ENCODE data around the gene THADA.

Gene THADA

DNA sequence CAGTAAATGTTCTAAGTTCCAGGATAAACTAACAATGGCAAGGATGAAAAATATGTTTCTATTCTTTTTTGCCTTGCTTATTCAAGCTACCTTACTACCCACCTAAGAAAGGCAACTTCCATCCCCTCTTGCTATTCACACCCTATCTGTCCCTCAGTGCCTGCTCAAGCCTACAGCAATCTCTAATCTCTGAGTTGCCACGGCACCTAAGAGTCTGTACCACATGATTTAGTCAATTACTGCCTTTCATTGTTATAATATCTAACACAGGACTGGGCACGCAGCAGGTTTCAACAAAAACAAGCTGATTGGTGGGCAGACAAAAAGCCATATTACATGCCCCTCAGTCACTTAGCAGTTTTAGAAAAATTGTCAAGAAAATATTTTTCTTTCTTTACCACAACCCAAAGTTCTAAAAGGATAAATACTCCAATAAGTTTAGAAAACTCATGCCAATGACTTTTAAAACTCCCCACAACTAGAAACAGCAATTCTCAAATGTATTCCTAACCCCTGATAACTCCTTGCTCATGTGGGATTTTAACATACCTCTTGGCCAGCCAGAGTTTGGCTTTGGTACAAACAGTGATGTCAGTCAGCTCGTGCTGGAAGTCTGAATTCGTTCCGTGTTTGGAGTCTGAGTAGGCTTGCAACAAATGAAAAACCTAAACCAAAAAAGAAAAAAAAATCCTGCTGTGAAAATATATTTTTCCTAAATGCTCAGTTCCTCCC lies 252.1 kb downstream of the THADA start:
- no peak for FAIRE-seq

DNA sequence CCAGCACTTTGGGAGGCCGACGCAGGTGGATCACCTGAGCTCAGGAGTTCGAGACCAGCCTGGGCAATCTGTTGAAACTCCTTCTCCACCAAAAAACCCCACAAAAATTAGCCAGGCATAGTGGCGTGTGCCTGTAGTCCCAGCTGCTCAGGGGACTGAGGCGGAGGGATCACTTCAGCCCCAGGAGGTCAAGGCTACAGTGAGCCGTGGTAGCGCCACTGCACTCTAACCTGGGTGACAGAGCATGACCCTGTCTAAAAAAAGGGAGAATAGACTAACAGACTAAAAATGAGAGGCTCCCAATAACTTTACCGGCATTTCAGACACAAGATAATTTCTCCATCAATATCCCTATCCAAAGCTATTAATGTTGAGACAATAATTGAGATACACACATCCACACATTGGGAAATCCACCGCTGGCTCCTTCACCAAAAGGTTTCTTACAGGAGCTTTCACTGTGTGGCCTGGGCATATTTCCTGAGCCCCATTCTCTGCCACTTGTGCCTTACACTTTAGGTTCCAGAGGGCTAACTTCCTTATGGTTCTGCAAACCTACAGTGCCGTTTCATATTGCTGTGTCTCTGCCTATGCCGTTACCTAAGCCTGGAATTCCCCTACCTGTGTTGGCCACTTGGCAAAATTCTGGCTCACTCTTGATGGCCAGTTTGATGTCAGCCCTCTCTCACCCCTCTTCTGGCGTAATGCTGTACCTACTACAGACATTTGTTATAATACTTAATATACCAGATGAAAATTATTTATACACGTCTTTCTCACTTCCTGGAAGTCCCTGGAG lies 253.7 kb downstream of the THADA start:
- FAIRE-seq = no peak

DNA sequence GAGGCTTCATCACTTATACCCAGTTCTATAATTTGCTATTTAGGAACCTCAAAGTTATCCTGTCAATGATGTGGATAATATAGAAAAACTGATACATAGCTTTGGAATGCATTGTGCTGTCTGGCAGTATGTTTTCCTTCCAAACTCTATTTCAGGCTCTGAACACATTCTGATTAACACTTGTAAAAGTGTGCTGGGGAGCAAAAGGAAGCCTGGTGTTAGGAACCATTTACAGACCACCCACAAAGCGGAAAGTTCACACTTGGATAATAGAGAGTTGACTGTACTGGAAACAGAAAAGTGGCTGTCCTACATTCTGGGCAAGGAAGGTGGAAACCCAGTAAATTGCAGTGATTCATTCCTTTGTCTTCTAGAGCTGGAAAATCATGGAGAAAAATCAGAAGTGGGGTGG lies 254.9 kb downstream of the THADA start:
- no peak for FAIRE-seq

DNA sequence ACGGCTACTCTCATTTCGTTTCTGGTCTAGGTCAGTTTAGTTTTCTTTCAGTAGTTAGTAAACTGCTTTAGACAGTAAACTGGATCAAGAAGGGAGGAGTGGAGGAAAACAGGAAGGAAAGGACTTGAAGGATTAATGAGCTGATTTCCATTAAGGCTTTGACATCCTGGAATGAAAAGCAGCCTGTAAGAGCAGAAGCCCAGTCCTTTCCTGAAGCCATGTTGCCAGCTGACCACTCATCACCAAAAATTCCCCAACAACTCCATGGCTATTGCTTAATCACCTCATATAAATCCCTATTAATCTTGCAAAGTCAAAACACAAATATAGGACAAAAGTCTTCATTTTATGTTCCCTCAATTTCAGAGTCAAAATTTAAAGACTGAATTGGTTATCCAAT lies 255.8 kb downstream of the THADA start:
- FAIRE-seq = no peak

DNA sequence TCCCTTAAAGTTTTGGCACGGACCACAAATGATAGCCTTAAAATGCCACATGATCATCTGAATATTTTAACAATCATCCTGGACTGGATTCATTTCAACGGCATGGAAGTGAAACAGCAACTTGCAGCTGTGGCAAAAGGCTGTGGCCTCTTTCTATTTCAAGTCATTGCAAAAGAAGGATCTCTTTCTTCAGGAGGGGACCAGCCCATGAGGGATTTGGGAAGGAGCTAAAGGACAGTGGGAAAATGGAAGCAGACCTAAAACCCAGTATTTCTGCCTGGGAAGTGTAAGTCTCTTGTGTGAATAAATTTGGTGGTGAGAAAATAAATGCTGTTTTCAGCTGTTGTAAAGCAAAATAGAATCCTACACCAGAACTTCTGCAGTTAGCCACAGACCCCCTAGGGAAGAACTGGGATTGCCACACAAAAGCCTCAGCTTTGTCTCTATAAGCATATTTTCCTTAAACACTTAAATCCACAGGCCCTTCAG lies 262.1 kb downstream of the THADA start:
- FAIRE-seq = no peak

DNA sequence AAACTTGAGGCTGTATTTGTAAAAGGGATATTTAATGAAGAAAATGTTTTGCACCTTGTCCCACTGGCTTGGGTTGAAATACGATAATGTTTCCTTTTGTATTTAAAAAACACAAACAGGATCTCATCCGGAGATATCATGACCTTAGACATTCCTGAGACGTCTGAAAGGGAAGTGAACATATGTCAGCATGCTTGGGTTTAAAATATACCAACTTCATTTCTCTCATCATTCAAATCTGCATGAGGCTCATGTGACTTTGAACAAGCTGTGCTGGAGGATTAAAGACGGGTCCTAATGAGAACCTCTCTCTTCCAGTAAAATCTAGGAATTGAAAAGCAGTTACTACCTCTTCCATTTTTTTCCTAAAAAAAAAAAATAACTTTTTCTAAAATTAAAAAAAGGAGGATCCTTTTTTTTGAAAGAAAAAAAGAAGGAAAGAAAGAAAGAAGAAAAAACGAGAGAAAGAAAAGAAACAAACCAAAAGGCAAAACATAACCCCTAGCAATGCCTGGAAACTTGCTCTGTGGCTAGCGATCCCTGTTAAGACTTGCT lies 262.7 kb downstream of the THADA start:
- FAIRE-seq = no peak

DNA sequence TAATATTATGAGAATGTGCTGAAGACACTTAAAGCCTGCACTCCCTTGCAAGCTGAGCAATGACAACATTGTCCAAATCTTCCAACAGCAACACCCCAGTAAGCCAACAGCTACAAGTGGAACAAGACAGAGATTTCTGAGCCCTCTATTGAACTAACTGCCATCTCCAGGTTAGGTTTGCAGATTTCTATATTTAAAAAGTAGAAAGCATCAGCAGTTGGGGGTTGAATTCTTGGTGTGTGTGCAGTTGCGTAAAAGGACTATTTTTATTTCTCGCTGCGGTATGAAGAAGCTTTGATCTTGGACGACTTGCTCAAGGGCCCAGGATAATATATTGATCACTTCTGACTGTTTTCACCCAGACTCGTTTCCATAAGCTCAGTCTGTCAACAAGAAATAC lies 263.2 kb downstream of the THADA start:
- no peak for FAIRE-seq

DNA sequence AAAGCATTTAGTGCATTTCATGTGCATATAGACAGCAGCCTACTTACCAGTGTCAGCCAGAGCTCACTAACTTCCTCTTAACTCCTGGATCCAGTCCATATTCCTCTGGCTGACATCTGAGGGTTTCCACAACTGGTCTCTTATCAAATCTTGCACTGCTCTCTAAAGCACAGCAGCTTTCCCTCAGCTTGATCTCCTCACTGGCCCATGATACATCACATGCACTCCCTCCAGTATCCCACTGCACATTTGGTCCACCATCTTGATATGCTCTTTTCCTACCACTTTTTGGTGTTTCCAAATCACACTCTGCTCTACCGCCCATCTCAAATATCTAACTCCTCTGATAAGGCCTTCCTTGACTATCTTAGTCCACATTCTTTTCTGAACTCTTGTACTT lies 264.4 kb downstream of the THADA start:
- no peak for FAIRE-seq

DNA sequence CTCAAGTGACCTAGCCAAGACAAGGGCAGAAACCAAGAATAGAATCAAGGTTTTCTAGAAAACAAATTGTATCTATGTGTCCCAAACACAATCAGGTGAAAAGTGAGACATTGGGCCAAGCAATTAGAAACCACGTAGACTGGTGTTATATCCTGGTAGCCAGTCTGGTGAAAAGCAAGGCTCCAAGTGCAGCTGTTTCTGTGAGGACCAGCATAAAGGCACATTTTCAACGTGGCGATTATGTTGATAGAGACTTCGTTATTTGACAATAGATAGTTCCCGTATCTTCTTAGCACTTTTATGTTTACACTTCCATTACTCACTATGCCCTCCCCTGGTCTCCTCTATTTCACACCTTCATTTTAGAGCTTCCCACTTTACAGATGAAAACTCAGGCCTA lies 266.2 kb downstream of the THADA start:
- FAIRE-seq = no peak

DNA sequence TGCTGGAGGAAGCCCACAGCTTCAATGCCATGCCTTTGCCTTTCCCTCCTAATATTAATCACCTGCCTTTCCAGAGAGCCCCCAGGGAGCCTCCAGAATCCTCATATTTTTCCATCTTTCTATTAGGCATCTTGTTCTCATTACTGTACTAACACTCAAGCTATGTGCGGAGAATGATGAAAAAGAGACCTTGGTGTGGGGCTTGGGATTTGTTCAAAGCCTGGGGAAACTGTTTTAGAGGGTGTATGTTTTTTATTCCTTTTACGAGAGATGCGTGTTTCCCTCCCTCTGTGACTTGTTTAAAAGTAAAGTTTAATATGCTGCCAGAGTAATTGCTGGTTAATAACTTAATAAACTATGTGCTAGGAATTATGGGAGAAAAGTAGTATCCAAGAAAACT lies 267.0 kb downstream of the THADA start:
- no peak for FAIRE-seq

DNA sequence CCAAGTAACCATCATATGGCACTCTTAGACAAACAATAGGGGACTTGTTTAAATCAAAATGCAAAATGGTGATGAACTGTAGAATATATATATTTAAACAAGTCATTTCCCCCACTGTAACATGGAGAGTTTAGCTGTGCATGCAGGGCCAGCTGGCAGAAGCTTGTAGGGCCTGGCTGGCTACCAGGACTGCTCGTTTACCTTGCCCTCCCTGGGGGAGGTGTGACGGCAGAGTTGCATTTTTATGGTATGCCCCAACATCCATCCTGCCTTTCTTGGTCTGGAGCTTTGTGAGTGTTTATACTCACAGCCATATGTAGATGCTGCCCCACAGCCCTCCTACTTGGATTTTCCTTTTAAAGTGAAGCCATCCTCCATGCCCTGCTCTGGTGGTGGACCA lies 267.7 kb downstream of the THADA start:
- no peak for FAIRE-seq

DNA sequence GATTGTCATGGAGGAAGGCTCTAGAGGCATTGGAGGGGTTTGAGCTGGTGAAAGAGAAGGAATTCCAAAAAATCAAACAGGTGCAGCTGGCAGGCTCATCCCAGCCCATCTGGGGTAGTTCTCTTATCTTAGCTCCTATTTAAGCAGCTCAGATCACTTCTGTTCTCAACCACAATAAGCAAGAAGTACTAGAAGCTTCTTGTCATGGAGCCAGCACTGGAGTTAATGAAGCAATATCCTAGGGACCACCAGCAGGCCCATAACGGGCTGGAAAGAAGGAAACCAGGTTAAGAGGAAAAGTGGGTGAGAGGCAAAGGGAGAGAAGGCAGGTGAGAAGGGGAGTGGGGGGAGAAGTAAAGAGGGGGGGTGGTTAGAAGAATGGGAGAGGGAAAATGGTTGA lies 268.7 kb downstream of the THADA start:
- no peak for FAIRE-seq

DNA sequence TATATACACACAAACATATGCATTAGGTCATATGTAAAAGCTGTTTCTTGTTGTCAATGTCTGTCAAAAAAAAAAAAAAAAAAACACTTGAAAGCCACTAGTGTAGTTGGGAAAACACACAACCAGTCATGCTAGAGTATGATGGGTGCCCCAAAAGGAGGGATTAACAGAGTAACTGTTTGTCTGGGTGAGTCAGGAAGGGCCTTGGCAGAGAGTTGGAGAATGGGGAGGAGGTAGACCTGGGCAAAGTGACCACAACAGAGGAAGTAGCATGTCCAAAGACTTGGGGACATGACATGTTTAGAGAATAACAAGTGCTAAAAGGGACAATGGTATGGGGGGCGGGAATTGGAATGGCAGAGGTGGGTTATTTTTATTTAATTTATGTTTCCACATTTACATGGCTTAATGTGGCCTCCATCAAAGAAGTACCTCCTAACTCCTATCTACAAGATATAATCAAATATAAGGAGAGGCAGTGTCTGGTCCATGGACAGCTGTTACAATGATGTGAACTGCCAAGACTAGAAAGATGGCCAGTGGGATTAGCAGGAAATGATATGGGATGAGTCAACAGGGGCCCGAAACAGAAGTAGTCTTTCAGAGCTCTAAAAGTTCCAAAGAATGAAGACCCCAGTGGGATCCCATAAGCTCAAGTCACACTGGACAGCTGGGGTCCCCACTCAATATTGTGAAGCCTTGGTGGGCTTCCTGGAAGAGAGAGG lies 269.6 kb downstream of the THADA start:
- FAIRE-seq = no peak

DNA sequence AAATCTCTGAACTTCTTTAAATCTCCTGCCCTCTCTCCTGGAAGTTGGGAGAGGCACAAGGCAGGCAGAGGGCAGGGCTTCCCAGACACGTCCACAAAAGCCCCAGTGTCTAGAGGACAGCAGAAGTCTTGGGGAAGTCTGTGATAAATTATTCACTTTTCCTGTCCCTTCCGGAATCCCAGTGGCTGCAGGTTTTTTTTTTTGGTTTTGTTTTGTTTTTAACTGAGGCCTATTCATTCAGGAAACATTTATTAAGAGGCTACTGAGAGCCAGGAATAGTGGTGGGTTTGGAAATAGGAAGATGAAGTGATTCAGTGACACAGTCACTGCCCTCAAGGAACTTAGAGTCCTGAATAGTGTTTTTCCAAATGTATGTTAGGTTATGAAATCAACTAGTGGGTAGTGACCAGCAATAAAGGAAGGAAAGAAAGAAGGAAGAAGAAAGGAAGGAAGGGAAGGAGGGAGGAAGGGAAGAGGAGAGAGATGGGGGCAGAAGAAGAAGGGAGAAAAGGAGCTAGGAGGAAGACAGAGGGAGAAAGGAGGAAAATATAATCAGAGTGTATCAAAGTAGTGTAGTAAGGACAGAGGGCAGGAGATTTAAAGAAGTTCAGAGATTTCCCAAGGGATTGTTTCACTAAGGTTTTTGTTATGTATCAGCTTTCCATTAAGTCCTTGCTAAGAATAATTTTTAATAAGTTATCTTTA lies 270.6 kb downstream of the THADA start:
- FAIRE-seq = no peak

DNA sequence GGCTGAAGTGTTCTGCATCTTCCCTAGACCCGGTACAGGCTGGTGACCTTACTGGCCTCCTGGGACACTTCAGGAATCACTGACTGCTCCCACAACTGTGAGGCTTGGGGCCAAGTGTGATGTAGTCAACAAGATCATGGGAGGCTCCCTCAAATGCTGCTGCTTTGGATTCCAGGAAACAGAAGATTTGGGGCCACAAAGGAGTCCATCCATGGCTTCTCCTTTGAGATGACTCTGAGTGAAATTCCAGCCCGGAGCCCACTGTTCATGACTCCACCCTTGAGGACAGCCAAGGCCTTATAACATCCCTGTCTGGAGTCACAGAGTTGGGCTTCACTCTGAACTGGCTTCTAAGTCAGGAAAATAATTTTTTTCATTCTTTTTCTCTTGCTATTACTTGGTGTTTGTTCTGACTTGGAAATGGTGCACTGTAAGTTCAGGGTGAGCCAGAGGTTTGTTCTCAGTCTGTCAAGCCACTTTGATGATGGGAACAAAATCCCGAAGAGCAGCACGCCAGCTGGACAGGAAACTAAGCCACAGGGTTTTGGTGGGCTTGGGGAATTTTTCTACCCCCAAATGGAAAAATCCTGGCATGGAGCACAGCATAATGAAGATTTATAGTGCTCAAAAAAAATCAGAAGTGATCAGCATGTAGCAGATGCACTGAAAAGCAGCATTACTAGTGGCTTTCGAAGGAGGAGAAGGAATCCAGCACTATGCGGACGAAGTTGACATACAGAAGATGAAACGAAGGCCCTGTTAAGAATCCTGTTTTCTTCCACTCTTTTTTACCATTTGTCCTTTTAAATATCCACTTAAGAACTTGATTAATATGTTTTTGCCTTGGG lies 271.4 kb downstream of the THADA start:
- no peak for FAIRE-seq

DNA sequence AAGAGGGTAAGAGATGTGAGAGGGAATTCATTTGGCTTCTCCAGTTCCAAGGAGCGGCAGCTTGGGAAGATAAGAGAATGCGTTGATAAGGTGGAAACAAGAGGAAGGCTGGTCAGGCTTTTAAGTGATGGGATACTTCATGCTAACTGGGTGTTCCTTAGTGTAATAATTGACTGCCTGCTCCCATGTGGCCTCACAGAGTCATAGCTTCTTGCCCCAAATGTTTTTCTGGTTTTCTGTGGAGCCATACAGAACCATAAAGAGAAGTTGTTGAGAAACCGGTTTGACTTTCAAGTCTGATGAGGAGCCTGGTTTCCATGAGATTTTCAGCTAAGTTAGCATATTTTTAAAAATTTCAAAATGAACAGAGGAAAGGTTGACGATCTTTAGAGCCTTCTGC lies 272.0 kb downstream of the THADA start:
- no peak for FAIRE-seq

DNA sequence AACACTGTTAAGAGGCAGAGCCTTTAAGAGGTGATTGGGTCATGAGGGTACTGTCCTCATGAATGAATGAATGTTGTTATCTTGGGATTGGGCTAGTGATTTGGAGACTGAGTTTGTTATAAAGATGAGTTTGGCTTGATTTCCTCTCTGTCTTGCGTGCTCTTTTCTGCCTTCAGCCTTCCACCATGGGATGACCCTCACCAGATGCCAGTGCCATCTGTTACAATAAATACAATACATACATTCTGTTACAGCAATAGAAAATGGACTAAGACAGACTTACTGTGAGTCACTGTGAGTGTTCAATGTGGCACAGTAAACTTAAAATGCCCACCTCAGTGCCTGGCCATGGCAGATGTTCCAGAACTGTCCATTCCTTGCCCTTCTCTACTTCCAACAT lies 274.4 kb downstream of the THADA start:
- no peak for FAIRE-seq

DNA sequence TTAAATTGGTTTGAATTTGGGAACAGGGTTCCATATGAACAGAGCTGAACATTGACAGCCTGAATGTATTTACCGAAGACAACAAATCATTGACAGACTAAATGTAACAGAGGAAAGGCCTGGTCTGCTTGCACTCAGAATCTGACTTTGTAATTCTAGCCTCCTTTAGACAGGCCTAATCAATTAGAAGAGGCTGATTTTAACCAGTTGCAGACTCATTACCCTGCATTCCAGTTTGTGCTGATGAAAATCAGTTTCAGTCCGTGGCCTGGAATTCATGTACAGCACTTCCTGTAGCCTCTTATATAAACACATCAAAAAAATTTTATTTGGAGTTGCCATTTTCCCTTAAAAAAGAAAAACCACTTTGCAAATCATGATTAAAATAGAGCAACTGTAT lies 276.3 kb downstream of the THADA start:
- no peak for FAIRE-seq

DNA sequence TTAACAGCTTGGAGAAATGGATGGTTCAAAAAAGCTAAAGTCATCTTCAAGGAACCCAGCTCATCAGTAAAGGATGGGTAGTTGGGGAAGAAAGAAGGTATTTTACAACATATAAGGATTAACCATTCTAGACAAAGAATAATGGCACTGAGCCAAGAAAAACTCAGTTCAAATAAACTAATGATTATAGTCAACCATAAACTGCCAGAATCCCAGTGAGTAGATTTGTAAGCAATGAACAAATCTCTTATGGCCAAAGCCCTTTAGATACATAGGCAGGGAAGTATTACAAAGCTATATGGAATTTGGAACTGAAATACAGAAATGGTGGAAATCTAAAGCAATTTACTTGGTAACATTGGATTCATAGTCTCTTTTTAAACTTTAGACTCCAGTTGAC lies 277.0 kb downstream of the THADA start:
- FAIRE-seq = no peak

DNA sequence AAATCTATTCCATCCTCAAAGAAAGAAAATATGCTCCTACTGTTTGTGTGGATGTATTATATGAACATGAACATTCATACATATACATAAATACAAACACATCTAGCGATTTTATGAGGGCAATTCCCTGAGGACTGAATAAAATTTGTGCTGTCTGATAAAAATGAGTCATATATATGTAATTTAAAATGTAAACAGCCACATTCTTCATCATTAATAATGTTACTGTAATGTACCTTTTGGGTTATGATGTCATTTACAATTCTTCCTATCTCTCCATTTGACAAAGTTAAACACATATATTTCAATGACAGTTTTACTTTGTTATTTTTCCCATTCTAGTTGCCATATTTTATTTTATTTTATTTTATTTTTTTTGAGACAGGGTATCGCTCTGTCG lies 278.2 kb downstream of the THADA start:
- FAIRE-seq = no peak

DNA sequence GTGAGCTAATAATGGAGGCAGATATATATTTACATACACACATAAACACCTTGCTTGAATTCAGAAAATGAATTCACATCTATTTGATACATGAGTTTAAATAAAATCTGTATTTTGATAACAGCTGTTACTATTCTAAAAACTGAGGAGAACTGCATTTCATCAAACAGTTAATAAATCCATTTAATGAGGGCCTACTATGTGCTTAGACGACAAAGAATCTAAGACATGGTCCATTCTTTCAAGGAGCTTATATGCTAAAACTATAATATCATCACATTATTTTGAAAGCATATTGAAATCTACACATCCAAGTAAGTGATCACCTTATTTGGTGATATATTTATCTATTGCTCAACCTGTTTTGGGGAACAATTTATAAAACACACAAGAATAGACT lies 278.6 kb downstream of the THADA start:
- FAIRE-seq = no peak

DNA sequence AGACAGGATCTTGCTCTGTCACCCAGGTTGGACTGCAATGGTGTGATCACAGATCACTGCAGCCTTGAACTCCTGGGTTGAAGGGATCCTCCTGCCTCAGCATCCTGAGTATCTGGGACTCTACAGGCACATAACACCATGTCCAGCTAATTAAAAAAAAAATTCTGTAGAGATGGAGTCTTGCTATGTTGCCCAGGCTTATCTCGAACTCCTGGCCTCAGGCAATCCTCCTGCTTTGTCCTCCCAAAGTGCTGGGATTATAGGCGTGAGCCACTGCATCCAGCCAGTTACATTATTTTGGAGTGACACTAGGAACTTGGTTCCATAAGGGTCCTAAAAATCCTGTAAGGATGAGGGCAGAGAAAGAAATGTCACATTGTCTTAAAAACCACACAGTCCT lies 280.4 kb downstream of the THADA start:
- no peak for FAIRE-seq

Data from colon (tissue), 2 donors.